Heart right ventricle (tissue), 16 donors: ENCODE results near the gene MLH3. TPM values are rescaled to one million over a fixed set of nuclear protein-coding genes. Genes with fewer than 3 reads are reported as not detected.

ENCODE experiments used
- ATAC-seq, 8 donors: fragments of 200-7000 bp; cut with Tn5 transposase; one replicate each; pipeline ENCODE4 v1.9.1; 2020; ENCODE audit warnings: mild to moderate bottlenecking in 8 of 8, moderate library complexity in 8 of 8, moderate number of reproducible peaks in 1 of 8
- DNase-seq, 2 donors: peaks; one replicate each; pipeline ENCODE4 v3.0.0-alpha.2; 2020
- H3K27ac ChIP-seq, 10 donors: fragments of 200-600 bp; sonication (generic) in 2 of 10; one replicate each; pipeline versions ENCODE4 v1.5.0 to v1.8.0; 2020 to 2022; ENCODE audit warnings: mild to moderate bottlenecking in 3 of 10
- H3K27me3 ChIP-seq, 7 donors: fragments of 200-600 bp; one replicate each; pipeline ENCODE4 v1.8.0; 2021 to 2022; ENCODE audit warnings: mild to moderate bottlenecking in 2 of 7
- H3K36me3 ChIP-seq, 9 donors: fragments of 200-600 bp; sonication (generic) in 1 of 9; one replicate each; pipeline versions ENCODE4 v1.5.0 to v1.8.0; 2020 to 2022; ENCODE audit warnings: mild to moderate bottlenecking in 2 of 9
- H3K4me1 ChIP-seq, 9 donors: fragments of 200-600 bp; sonication (generic) in 1 of 9; one replicate each; pipeline versions ENCODE4 v1.5.0 to v1.8.0; 2020 to 2022; ENCODE audit warnings: mild to moderate bottlenecking in 4 of 9
- H3K4me3 ChIP-seq, 10 donors: fragments of 200-600 bp; sonication (generic) in 2 of 10; one replicate each; pipeline versions ENCODE4 v1.5.0 to v1.8.0; 2020 to 2022; ENCODE audit warnings: mild to moderate bottlenecking in 7 of 10, moderate library complexity in 2 of 10
- H3K9me3 ChIP-seq, 11 donors: fragments of 200-600 bp in 10 of 11; sonication (generic) in 2 of 11; one replicate each; pipeline versions ENCODE4 v1.5.0 to v1.8.0; 2013 to 2022; ENCODE audit warnings: mild to moderate bottlenecking in 2 of 11, control low read depth in 1 of 11, moderate library complexity in 1 of 11
- CTCF ChIP-seq, 9 donors: fragments of 200-600 bp; sonication (generic) in 2 of 9; IDR thresholded peaks; one replicate each; pipeline versions ENCODE4 v1.5.0 to v1.8.0; 2021 to 2022; ENCODE audit warnings: antibody characterized with exemption in 9 of 9, mild to moderate bottlenecking in 5 of 9, moderate library complexity in 1 of 9
- WGBS, 2 donors: extraction: QIAGEN DNeasy Blood & Tissue Kit; methylation state at CpG; one replicate each; pipeline ENCODE4 v1.1.7; 2013; ENCODE audit warnings: inconsistent platforms in 1 of 2; 5-methylcytosine and 5-hydroxymethylcytosine counted together
- intact Hi-C, 10 donors: fragments of 100-400 bp; cut with DNase I; formaldehyde crosslinking; loops; one replicate each; pipeline versions ENCODE4 v1.11.1 to v1.14.2; 2022
- polyA plus RNA-seq, 2 donors: library from polyadenylated mRNA; stranded (reverse); fragments of 200-250 nt; gene quantifications; one replicate each; pipeline ENCODE4 v1.2.3, GENCODE V29; 2013
- total RNA-seq, 10 donors: library from RNA; stranded (reverse); fragmentation: NEBNext Ultra II Directional in 3 of 10; extraction: Animal tissue kit (Norgen Biotek cat#: 25700) in 3 of 10; gene quantifications; one replicate each; pipeline versions ENCODE4 v1.2.1 to v1.2.4, GENCODE V29; 2021 to 2023
- donor health status: Arrhythmogenic right ventricular cardiomyopathy.
- donor health status: ischemic (EF 13 %, LVEDD 7.1; RV severe dilation, severe dysfunction).
- donor health status: healthy with polysubstance abuse.
- donor health status: DM: no; HTN: yes; CAD: no.
- donor health status: DM: no; HTN: no; CAD: no.
- donor health status: ischemic (EF 25% LVEDD 6.9; RV normal size, moderate dysfunction).
- donor health status: ischemic (EF 25% LVEDD 5.7; RV mildly dilated, moderate dysfunction).
- donor health status: healthy.
- donor health status: DM: yes; HTN: yes; CAD: no.
- donor health status: Ischemic cardiomyopathy.
- donor health status: ischemic (EF 35%, LVEDD 5.7; RV mildly dilated, moderate dysfunction).
- donor health status: nonischemic (EF 11% LVEDD 7.7; RV severe dilation, severe dysfunction).
- donor health status: DM: yes; HTN: yes; CAD: no.
- donor health status: PGD.
- donor health status: ischemic (EF 29% LVEDD 5.4; RV normal size, mild dysfunction).
- donor health status: nonischemic (EF 23%, LVEDD 6.1; RV moderate dilation, normal function).

The MLH3 gene
- total and polyA plus RNA-seq, 12 donors = 8.4 to 21.6 (median 18.4) TPM

GRCh38 chr14:75048101-75048500 lies 3.2 kb downstream of the MLH3 start:
- 93 to 96% methylated on average over 2 of the region's 2 CpGs for WGBS, 2 donors
- DNase-seq (no peak), ATAC-seq (no peak)
- Histone ChIP-seq H3K36me3 (peaks cover 0 to 22% (median 0%) of the 10 kb centered on the region in 9 donors), H3K27me3 (no peaks in the 10 kb centered on the region), H3K27ac (no peak overlapping the region), H3K4me1 (peaks cover 0 to 59% (median 35%) of the 10 kb centered on the region in 9 donors), H3K9me3 (no peaks in the 10 kb centered on the region), H3K4me3 (no peak overlapping the region)
- TF ChIP-seq CTCF (IDR thresholded peaks at IDR 0.05) = no peak
- intact Hi-C loops = no loop called here

DNA sequence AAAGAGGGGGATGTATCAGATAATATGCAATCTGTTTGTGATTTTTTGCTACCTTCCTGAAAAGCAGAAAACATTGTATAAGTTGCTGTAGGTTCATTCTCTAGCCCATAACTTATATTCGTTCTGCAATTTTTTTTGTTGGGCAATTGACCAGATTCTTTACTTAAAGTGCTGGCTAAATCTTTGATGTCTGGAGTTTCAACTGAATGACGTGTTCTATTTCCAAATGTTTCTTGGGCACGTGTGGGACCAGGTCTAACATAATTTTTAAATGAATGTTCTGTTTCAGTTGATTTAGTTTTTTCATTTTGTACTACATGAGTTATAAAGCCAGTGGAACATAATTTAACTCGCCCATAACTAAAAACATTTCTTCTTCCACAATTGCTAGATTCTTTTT lies 3.8 kb downstream of the MLH3 start:
- no peak for DNase-seq
- H3K4me3 ChIP-seq = no peak overlapping the region
- H3K27me3 ChIP-seq = no peaks in the 10 kb centered on the region
- intact Hi-C loops = no loop called here
- H3K9me3 ChIP-seq = no peaks in the 10 kb centered on the region
- WGBS, 2 donors = 93 to 94% methylated on average over 4 of the region's 4 CpGs
- peaks cover 0 to 27% (median 0%) of the 10 kb centered on the region in 9 donors for H3K36me3 ChIP-seq
- ATAC-seq = no peak
- H3K4me1 ChIP-seq = peaks cover 0 to 59% (median 35%) of the 10 kb centered on the region in 9 donors
- no peak for TF ChIP-seq CTCF (IDR thresholded peaks at IDR 0.05)
- H3K27ac ChIP-seq = no peak overlapping the region

GRCh38 chr14:75046899-75047298 lies 4.4 kb downstream of the MLH3 start:
- Histone ChIP-seq H3K27ac (no peak overlapping the region), H3K4me1 (peaks cover 0 to 61% (median 39%) of the 10 kb centered on the region in 9 donors)

GRCh38 chr14:75046275-75046674 lies 5.0 kb downstream of the MLH3 start:
- DNase-seq (no peak), ATAC-seq (peak in 1 of 8 donors; percentile 57)
- H3K27me3 ChIP-seq = no peaks in the 10 kb centered on the region
- no peaks in the 10 kb centered on the region for H3K9me3 ChIP-seq
- 47 to 65% methylated on average over 5 of the region's 5 CpGs for WGBS, 2 donors
- no peak for TF ChIP-seq CTCF (IDR thresholded peaks at IDR 0.05)
- no peak overlapping the region for H3K27ac ChIP-seq
- intact Hi-C loops = no loop called here
- H3K4me3 ChIP-seq = no peak overlapping the region
- peaks cover 0 to 39% (median 5%) of the 10 kb centered on the region in 9 donors for H3K36me3 ChIP-seq
- H3K4me1 ChIP-seq = peaks cover 0 to 66% (median 36%) of the 10 kb centered on the region in 9 donors

More at GRCh38 chr14:75046899-75047298, 4.4 kb downstream of the MLH3 start:
- DNase-seq (no peak), ATAC-seq (no peak)
- Histone ChIP-seq H3K27me3 (no peaks in the 10 kb centered on the region), H3K4me3 (no peak overlapping the region), H3K36me3 (peaks cover 0 to 33% (median 4%) of the 10 kb centered on the region in 9 donors), H3K9me3 (no peaks in the 10 kb centered on the region)
- no peak for TF ChIP-seq CTCF (IDR thresholded peaks at IDR 0.05)
- WGBS, 2 donors = 91 to 96% methylated on average over 3 of the region's 3 CpGs
- intact Hi-C loops = no loop called here
